HL-60 (cell line): Measurements from ENCODE around the gene GSTM2.

ENCODE experiments used
- DNase-seq, 2 experiments: peaks; one replicate each; pipeline ENCODE4 v3.0.0-alpha.2; 2010 to 2020; ENCODE audit warnings: low read depth in 1 of 2, low spot score in 1 of 2
- H3K27ac ChIP-seq: fragments of 250-450 bp; sonication (Bioruptor Pico); replicated peaks from 2 replicates; pipeline ENCODE4 v1.5.1; 2020; ENCODE audit warnings: mild to moderate bottlenecking, moderate library complexity
- H3K27me3 ChIP-seq: fragments of 250-450 bp; sonication (Bioruptor Pico); 2 replicates; pipeline ENCODE4 v1.5.1; 2021; ENCODE audit warnings: mild to moderate bottlenecking, moderate library complexity; ENCODE audit not compliant: insufficient read depth, poor library complexity, severe bottlenecking
- H3K4me3 ChIP-seq: replicated peaks from 2 replicates; pipeline ENCODE4 v1.5.1; 2011; ENCODE audit warnings: mild to moderate bottlenecking, control low read depth, low read length; ENCODE audit not compliant: insufficient read depth
- CTCF ChIP-seq: IDR thresholded peaks from one replicate; pipeline ENCODE4 v1.5.1; 2011; ENCODE audit warnings: low read length, control low read depth, inconsistent platforms; ENCODE audit not compliant: insufficient read depth
- GABPA ChIP-seq: IDR thresholded peaks from 2 replicates; pipeline ENCODE4 v1.6.1; 2012; ENCODE audit warnings: low read depth
- POLR2AphosphoS5 ChIP-seq: IDR thresholded peaks from 2 replicates; pipeline ENCODE4 v1.6.1; 2012; ENCODE audit warnings: low read depth
- REST ChIP-seq: IDR thresholded peaks from 2 replicates; pipeline ENCODE4 v1.6.1; 2012; ENCODE audit warnings: low read depth; ENCODE audit not compliant: insufficient replicate concordance
- SPI1 ChIP-seq: IDR thresholded peaks from 2 replicates; pipeline ENCODE4 v1.6.1; 2012; ENCODE audit warnings: low read depth, mild to moderate bottlenecking, borderline replicate concordance

GSTM2 gene

GRCh38 chr1:109630081-109630897, 37.6 kb upstream of the GSTM2 start:
- no peak overlapping the region for H3K27ac ChIP-seq
- no peak overlapping the region for H3K4me3 ChIP-seq
- no peaks in the 10 kb centered on the region for H3K27me3 ChIP-seq
- TF ChIP-seq GABPA (no peak), POLR2AphosphoS5 (no peak), SPI1 (no peak), CTCF (no peak), REST (no peak)
- no peak for DNase-seq

GRCh38 chr1:109630898-109631512, 36.9 kb upstream of the GSTM2 start:
- TF ChIP-seq GABPA (no peak), CTCF (no peak), REST (no peak), POLR2AphosphoS5 (no peak), SPI1 (no peak)
- DNase-seq, result no peak

GRCh38 chr1:109631513-109632505, 36.0 kb upstream of the GSTM2 start:
- H3K27ac ChIP-seq, result no peak overlapping the region
- no peaks in the 10 kb centered on the region for H3K27me3 ChIP-seq
- DNase-seq, result no peak

More at GRCh38 chr1:109630898-109631512, 36.9 kb upstream of the GSTM2 start:
- Histone ChIP-seq H3K27ac (no peak overlapping the region), H3K4me3 (no peak overlapping the region), H3K27me3 (no peaks in the 10 kb centered on the region)

More at GRCh38 chr1:109631513-109632505, 36.0 kb upstream of the GSTM2 start:
- H3K4me3 ChIP-seq, result no peak overlapping the region
- no peak for TF ChIP-seq POLR2AphosphoS5
- no peak for TF ChIP-seq GABPA
- TF ChIP-seq SPI1, result no peak
- no peak for TF ChIP-seq CTCF
- no peak for TF ChIP-seq REST
